GM18526 (cell line): ENCODE data around the gene TSPAN9.

Experiments
- POLR2A ChIP-seq: IDR thresholded peaks from 3 replicates; pipeline ENCODE4 v1.6.1; 2011; ENCODE audit not compliant: insufficient read length; ENCODE audit errors: extremely low read depth

TSPAN9 gene

GRCh38 chr12:3323002-3323685, 246.0 kb downstream of the TSPAN9 start:
- TF ChIP-seq POLR2A, result no peak

DNA sequence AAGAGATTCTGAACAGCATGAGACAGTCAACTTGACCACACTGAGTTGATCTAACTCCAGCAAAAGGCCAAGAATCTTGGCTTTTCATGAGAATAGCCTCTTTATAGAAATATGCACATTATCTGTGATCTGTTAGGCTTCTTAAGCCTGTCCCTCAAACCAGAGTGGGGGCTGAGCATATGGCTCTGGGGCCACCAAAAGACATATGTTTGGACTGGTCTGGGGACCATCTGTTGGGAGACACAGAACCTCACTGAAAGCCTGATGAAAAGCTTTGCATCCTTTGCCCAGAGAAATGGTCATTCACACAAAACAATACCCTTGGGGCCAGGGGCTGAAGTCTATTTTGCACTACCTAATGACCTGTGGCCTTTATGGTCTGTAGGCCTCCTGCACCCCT, 248.6 kb downstream of the TSPAN9 start:
- no peak for TF ChIP-seq POLR2A

- TF ChIP-seq POLR2A, result no peak
These were observed 249.1 kb downstream of the TSPAN9 start for GRCh38 chr12:3326156-3326849.

DNA sequence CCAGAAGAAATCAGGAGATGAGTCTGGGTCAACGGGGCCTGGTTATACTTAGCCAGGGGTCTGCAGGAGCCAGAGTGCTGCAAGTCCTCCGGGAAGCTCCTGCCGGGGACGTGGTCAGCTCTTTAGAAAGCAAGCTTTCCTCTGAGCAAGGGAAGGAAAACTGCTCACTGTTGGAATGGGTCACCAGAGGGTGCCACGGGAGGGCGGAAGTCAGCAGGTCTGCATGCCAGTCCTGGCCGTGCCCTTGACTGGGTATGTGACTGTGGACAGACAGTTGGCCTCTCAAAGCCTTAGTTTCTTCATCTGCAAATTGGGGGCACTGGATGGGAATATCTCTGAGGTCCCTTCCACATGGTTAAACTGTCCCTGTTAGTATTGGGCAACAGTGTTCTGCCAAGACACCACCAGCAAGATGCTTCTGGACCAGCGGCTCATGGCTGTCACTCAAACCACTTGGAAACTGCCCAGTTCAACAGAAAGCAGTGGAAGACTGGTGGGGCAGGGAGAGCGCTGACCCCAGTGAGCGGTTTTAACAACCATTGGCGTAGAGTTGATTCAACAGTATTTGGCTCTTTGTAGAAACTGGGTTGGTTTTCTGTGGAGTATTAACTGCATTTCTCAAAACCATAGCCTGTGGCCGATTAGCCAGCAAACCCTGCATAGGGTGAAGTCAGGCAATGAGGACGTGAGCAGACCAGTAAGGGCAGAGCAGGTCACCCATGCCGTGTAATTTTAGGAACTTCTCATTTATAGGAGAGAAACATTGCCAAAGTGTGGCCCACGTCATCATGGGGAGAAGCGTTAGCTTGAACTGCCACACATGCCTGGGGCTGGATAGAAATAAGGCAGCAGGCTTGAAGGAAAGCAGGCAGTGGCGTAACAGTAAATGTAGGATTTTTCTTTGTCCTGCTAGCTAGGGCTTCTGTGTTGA, 249.9 kb downstream of the TSPAN9 start:
- TF ChIP-seq POLR2A, result no peak

DNA sequence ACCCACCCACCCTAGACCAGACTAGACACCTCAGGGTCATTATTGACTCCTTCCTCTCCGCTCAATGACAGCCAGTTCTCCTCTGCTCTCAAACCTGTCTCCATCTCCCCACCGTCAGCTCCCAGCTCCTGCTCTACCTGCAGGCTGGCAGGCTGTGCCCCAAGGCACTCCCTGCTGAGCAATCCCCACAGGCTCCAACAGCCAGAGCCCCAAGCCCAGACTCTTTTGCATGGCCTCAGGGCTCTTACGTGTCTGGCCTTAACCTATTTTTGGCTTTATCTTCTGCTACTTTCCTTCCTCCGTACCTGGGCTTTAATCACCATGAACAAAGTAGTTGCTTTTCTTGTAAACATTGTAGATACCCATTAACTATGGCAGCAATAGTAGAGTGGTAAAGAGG, 250.9 kb downstream of the TSPAN9 start:
- no peak for TF ChIP-seq POLR2A

DNA sequence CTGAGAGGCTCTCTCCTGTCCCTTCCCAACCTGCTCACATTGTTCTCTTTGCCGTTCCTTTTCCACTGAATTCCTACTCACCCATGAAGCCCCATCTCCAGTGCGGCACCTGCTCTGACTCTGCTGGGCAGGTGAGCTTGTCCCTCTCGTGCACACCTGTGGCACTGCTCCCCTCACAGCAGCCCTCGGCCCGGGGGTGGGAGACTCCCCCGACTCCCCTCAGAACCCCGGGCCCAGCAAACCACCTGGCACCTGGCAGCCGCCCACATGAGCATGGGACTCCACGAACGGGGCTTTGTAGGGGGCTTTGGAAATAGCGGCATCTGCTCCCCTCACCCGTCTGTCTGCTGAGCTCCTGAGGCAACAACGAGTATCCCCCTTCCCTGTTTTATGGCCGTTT, 251.4 kb downstream of the TSPAN9 start:
- TF ChIP-seq POLR2A, result no peak

GRCh38 chr12:3329361-3329760, 252.2 kb downstream of the TSPAN9 start:
- TF ChIP-seq POLR2A, result no peak

- no peak for TF ChIP-seq POLR2A
These were observed 253.9 kb downstream of the TSPAN9 start for GRCh38 chr12:3330976-3331510.

GRCh38 chr12:3332188-3332587, 255.0 kb downstream of the TSPAN9 start:
- TF ChIP-seq POLR2A, result no peak

DNA sequence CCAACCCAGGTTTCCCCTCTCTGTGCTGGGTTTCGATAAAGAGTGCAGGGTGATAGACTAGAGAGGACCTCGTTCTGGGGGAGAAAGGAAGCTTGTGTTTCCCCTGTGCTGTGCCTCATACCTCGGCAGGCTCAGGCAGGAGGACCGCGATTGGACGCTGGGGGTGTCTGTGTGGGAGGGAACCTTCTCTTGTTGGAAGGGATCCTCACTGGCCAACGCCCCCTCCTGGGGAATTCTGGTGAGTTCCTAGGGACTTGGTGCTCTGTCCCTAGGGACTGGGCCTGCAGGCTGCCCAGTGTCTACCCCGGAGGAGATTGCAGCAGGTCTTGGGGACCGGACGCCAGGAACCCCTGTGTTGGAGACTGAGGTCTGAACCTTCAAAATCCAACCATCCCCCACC, 256.4 kb downstream of the TSPAN9 start:
- no peak for TF ChIP-seq POLR2A

DNA sequence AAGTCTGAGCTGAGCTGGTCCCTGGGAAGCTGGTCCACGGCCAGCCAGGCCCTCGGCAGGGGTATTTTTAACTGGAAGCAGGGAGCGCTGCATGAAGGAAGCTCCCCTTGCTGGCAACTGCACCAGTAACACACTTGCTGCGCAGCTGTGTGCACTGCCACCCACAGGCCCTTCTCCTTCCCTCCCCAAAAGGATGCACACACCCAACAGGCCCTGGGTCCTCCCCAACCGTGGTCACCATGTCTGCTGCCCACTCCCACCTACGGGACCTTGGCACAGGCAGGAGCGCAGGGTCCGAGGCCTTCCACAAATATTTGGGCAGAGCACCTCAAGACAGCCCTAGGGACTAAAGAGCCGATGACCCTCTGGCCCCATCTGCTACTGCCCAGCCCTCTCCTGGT, 256.8 kb downstream of the TSPAN9 start:
- TF ChIP-seq POLR2A, result no peak

DNA sequence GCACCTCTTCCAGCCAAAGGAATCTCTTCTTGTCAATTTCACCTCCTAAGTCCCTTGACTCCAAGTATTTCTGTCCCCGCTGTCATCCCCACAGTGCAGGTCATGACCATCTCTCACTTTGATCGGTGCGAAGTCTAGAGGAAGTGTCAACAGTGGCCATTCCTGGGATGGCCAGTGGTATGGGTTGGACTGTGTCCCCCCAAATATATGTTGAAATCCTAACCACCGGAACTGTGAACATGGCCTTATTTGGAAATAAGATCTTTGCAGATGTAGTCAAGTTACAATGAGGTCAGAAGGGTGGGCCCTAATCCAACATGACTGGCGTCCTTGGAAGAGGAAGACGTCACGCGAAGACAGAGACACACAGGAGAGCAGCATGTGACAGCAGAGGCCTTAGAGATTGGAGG, 257.9 kb downstream of the TSPAN9 start:
- TF ChIP-seq POLR2A, result no peak
